OCI-LY1 (cell line): ENCODE results near the gene CACHD1.

Experiments
- H2AFZ ChIP-seq: fragments of 200-600 bp; sonication (generic), shearing (Covaris generic); 2 replicates; pipeline ENCODE4 v1.6.0; 2014; ENCODE audit warnings: antibody characterized with exemption, mild to moderate bottlenecking, low read length
- H3F3A ChIP-seq: fragments of 200-600 bp; sonication (generic), shearing (Covaris generic); 2 replicates; pipeline ENCODE4 v1.6.0; 2014; ENCODE audit warnings: mild to moderate bottlenecking, antibody characterized with exemption, low read length, moderate library complexity; ENCODE audit not compliant: insufficient read depth
- H3K27ac ChIP-seq: fragments of 200-600 bp; sonication (generic); 2 replicates; pipeline ENCODE4 v1.5.1; 2014; ENCODE audit warnings: low read length, mixed run types, mild to moderate bottlenecking, low read depth; ENCODE audit not compliant: poor library complexity, severe bottlenecking
- H3K27me3 ChIP-seq: fragments of 200-600 bp; sonication (generic); 2 replicates; pipeline ENCODE4 v1.6.0; 2014; ENCODE audit warnings: antibody characterized with exemption, mild to moderate bottlenecking, low read length, moderate library complexity; ENCODE audit not compliant: insufficient read depth
- H3K36me3 ChIP-seq: fragments of 200-600 bp; sonication (generic); 2 replicates; pipeline ENCODE4 v1.6.1; 2014; ENCODE audit warnings: mild to moderate bottlenecking, antibody characterized with exemption, low read length, moderate library complexity, mixed read lengths; ENCODE audit not compliant: insufficient read depth
- H3K4me1 ChIP-seq: fragments of 200-600 bp; sonication (generic); 2 replicates; pipeline ENCODE4 v1.5.1; 2014; ENCODE audit warnings: mild to moderate bottlenecking, low read length, moderate library complexity; ENCODE audit not compliant: insufficient read depth, severe bottlenecking
- H3K4me2 ChIP-seq: fragments of 200-600 bp; sonication (generic), shearing (Covaris generic); 2 replicates; pipeline ENCODE4 v1.6.1; 2014; ENCODE audit warnings: low read length
- H3K4me3 ChIP-seq: fragments of 200-600 bp; sonication (generic); 2 replicates; pipeline ENCODE4 v1.5.1; 2014; ENCODE audit warnings: low read length, low read depth, mild to moderate bottlenecking, mixed read lengths; ENCODE audit not compliant: poor library complexity, severe bottlenecking
- H3K79me2 ChIP-seq: fragments of 200-600 bp; shearing (Covaris generic); 2 replicates; pipeline ENCODE4 v1.6.1; 2016; ENCODE audit warnings: mixed run types, low read length, mixed read lengths; ENCODE audit not compliant: insufficient read depth
- H3K9ac ChIP-seq: fragments of 200-600 bp; sonication (generic), shearing (Covaris generic); 2 replicates; pipeline ENCODE4 v1.6.1; 2014; ENCODE audit warnings: mild to moderate bottlenecking, low read length, mixed read lengths
- H3K9me2 ChIP-seq: fragments of 200-600 bp; sonication (generic), shearing (Covaris generic); 2 replicates; pipeline ENCODE4 v1.6.1; 2014; ENCODE audit warnings: low read depth, mild to moderate bottlenecking, low read length, mixed read lengths
- H3K9me3 ChIP-seq: fragments of 200-600 bp; shearing (Covaris generic); 2 replicates; pipeline ENCODE4 v1.6.1; 2014; ENCODE audit warnings: low read length, mixed read lengths
- H4K20me1 ChIP-seq: fragments of 200-600 bp; sonication (generic), shearing (Covaris generic); 2 replicates; pipeline ENCODE4 v1.6.0; 2016; ENCODE audit warnings: mild to moderate bottlenecking, low read length; ENCODE audit not compliant: insufficient read depth
- CTCF ChIP-seq: fragments of 200-600 bp; sonication (generic), shearing (Covaris generic); IDR thresholded peaks from 2 replicates; pipeline ENCODE4 v1.5.1; 2017; ENCODE audit warnings: mild to moderate bottlenecking, antibody characterized with exemption, low read length, moderate library complexity, mixed read lengths
- EZH2 ChIP-seq: fragments of 200-600 bp; sonication (generic), shearing (Covaris generic); IDR thresholded peaks from 2 replicates; pipeline ENCODE4 v1.8.0; 2017; ENCODE audit warnings: borderline replicate concordance, mixed run types, mild to moderate bottlenecking, antibody characterized with exemption, low read length, moderate library complexity, mixed read lengths

CACHD1 gene

GRCh38 chr1:64522740-64523139 is 52.8 kb downstream of the CACHD1 start:
- H4K20me1 ChIP-seq = no peaks in the 10 kb centered on the region
- no peak overlapping the region for H3K27ac ChIP-seq
- no peak overlapping the region for H3K9ac ChIP-seq
- no peaks in the 10 kb centered on the region for H3K36me3 ChIP-seq
- H3K9me2 ChIP-seq = no peaks in the 10 kb centered on the region
- no peaks in the 10 kb centered on the region for H3K4me1 ChIP-seq
- no peak overlapping the region for H3K4me2 ChIP-seq
- H3K79me2 ChIP-seq = no peaks in the 10 kb centered on the region
- TF ChIP-seq CTCF = no peak
- no peak for TF ChIP-seq EZH2
- no peak overlapping the region for H2AFZ ChIP-seq
- no peaks in the 10 kb centered on the region for H3K9me3 ChIP-seq
- no peaks in the 10 kb centered on the region for H3K27me3 ChIP-seq
- H3K4me3 ChIP-seq = no peak overlapping the region
- no peaks in the 10 kb centered on the region for H3F3A ChIP-seq

GRCh38 chr1:64523413-64524337 is 53.7 kb downstream of the CACHD1 start:
- Histone ChIP-seq H3F3A (no peaks in the 10 kb centered on the region), H3K9me3 (no peaks in the 10 kb centered on the region), H3K4me3 (no peak overlapping the region), H3K27ac (no peak overlapping the region), H3K4me2 (no peak overlapping the region), H3K27me3 (no peaks in the 10 kb centered on the region), H2AFZ (no peak overlapping the region), H3K79me2 (no peaks in the 10 kb centered on the region), H3K9ac (no peak overlapping the region), H3K36me3 (no peaks in the 10 kb centered on the region), H4K20me1 (no peaks in the 10 kb centered on the region), H3K4me1 (no peaks in the 10 kb centered on the region), H3K9me2 (no peaks in the 10 kb centered on the region)
- TF ChIP-seq CTCF (no peak), EZH2 (no peak)

- Histone ChIP-seq H3K27me3 (no peaks in the 10 kb centered on the region; the same call in 1 of the 2 replicates), H3K4me3 (no peak overlapping the region), H3K9me2 (no peaks in the 10 kb centered on the region), H3F3A (no peaks in the 10 kb centered on the region), H3K9ac (no peak overlapping the region), H3K4me2 (no peak overlapping the region), H2AFZ (no peak overlapping the region), H3K79me2 (no peaks in the 10 kb centered on the region), H3K4me1 (no peaks in the 10 kb centered on the region), H3K9me3 (no peaks in the 10 kb centered on the region), H3K36me3 (no peaks in the 10 kb centered on the region), H4K20me1 (no peaks in the 10 kb centered on the region), H3K27ac (no peak overlapping the region)
- TF ChIP-seq CTCF (no peak), EZH2 (no peak)
Measured at GRCh38 chr1:64524614-64525013, 54.7 kb downstream of the CACHD1 start.
